WTC11 (cell line): ENCODE measurements around the gene TATDN3. TPM values are rescaled to one million over a fixed set of nuclear protein-coding genes. Genes with fewer than 3 reads are reported as not detected.
A peak's percentile ranks its signal among the peaks of the same experiment; 100 is the strongest.

Experiments used
- ATAC-seq: fragments of 200-7000 bp; cut with Tn5 transposase; 2 replicates; pipeline ENCODE4 v1.10.0; 2021; ENCODE audit warnings: mild to moderate bottlenecking, moderate library complexity
- CTCF ChIA-PET: fragments of 300-600 bp; sonication (Branson Sonifier 250); formaldehyde crosslinking; loops from one replicate; lab custom pipeline; 2021; ENCODE audit warnings: antibody characterized with exemption; lab: Charles Lee
- POLR2A ChIA-PET: fragments of 350-600 bp; sonication (Branson Sonifier 250); formaldehyde crosslinking; loops from one replicate; lab custom pipeline; 2021; ENCODE audit warnings: antibody characterized with exemption; lab: Charles Lee
- DNase-seq: peaks from one replicate; pipeline ENCODE4 v3.0.0; 2021; ENCODE audit warnings: low spot score
- H3K27ac Mint-ChIP-seq: 2 replicates; pipeline ENCODE4 v1.8.0; 2021; ENCODE audit warnings: mixed read lengths
- H3K27me3 Mint-ChIP-seq: 2 replicates; pipeline ENCODE4 v1.8.0; 2021; ENCODE audit warnings: low read depth, mild to moderate bottlenecking, moderate library complexity, mixed read lengths
- H3K36me3 Mint-ChIP-seq: 2 replicates; pipeline ENCODE4 v1.8.0; 2021; ENCODE audit warnings: mixed read lengths
- H3K4me1 Mint-ChIP-seq: 2 replicates; pipeline ENCODE4 v1.8.0; 2022; ENCODE audit warnings: mixed read lengths
- H3K4me3 Mint-ChIP-seq: 2 replicates; pipeline ENCODE4 v1.8.0; 2021; ENCODE audit warnings: mild to moderate bottlenecking, moderate library complexity, mixed read lengths
- H3K9me3 Mint-ChIP-seq: 2 replicates; pipeline ENCODE4 v1.8.0; 2021; ENCODE audit warnings: mixed read lengths
- CREM ChIP-seq: sonication (generic); formaldehyde crosslinking; IDR thresholded peaks from 2 replicates; pipeline ENCODE4 v1.8.1; 2022; ENCODE audit warnings: mild to moderate bottlenecking, missing genetic modification reagents, moderate library complexity
- FOXP1 ChIP-seq: sonication (generic); formaldehyde crosslinking; IDR thresholded peaks from 2 replicates; pipeline ENCODE4 v1.8.0; 2022; ENCODE audit warnings: missing genetic modification reagents, mild to moderate bottlenecking, moderate library complexity, borderline replicate concordance
- NR2C2 ChIP-seq: sonication (generic); formaldehyde crosslinking; IDR thresholded peaks from 2 replicates; pipeline ENCODE4 v1.8.0; 2022; ENCODE audit warnings: mild to moderate bottlenecking, missing genetic modification reagents
- TEAD1 ChIP-seq: sonication (generic); formaldehyde crosslinking; IDR thresholded peaks from 2 replicates; pipeline ENCODE4 v1.8.0; 2022; ENCODE audit warnings: mild to moderate bottlenecking, missing genetic modification reagents
- TP53 ChIP-seq: sonication (generic); formaldehyde crosslinking; IDR thresholded peaks from 2 replicates; pipeline ENCODE4 v1.8.1; 2023; ENCODE audit warnings: mild to moderate bottlenecking, missing genetic modification reagents
- ZNF121 ChIP-seq: sonication (generic); formaldehyde crosslinking; IDR thresholded peaks from 2 replicates; pipeline ENCODE4 v1.8.0; 2023; ENCODE audit warnings: missing genetic modification reagents
- ZNF138 ChIP-seq: sonication (generic); formaldehyde crosslinking; conservative IDR thresholded peaks from 2 replicates; pipeline ENCODE4 v1.8.1; 2022; ENCODE audit warnings: mild to moderate bottlenecking, moderate library complexity, missing genetic modification reagents
- ZNF219 ChIP-seq: sonication (generic); formaldehyde crosslinking; IDR thresholded peaks from 2 replicates; pipeline ENCODE4 v1.8.0; 2023; ENCODE audit warnings: missing genetic modification reagents, mild to moderate bottlenecking, borderline replicate concordance
- ZNF396 ChIP-seq: fragments of 250-450 bp; sonication (Bioruptor Pico); IDR thresholded peaks from 2 replicates; pipeline ENCODE4 v1.8.0; 2021; ENCODE audit warnings: mild to moderate bottlenecking, moderate library complexity, borderline replicate concordance
- ZNF671 ChIP-seq: fragments of 250-450 bp; sonication (Bioruptor Pico); IDR thresholded peaks from 2 replicates; pipeline ENCODE4 v1.8.0; 2021; ENCODE audit warnings: mild to moderate bottlenecking
- total RNA-seq: library from RNA; stranded (reverse); gene quantifications from 3 replicates; pipeline ENCODE4 v1.2.3, GENCODE V29; 2021
- TF ChIP-seq, protein P1 (sequence below): sonication (generic); formaldehyde crosslinking; IDR thresholded peaks from 2 replicates; pipeline ENCODE4 v1.8.1; 2023; ENCODE audit warnings: mild to moderate bottlenecking, missing genetic modification reagents, moderate library complexity
- TF ChIP-seq, protein P2 (sequence below): fragments of 250-450 bp; sonication (Bioruptor Pico); conservative IDR thresholded peaks from 2 replicates; pipeline ENCODE4 v1.9.0; 2021; ENCODE audit warnings: mild to moderate bottlenecking
- TF ChIP-seq, protein P3 (sequence below): fragments of 250-450 bp; sonication (Bioruptor Pico); IDR thresholded peaks from 2 replicates; pipeline ENCODE4 v1.9.0; 2021; ENCODE audit warnings: moderate library complexity, mild to moderate bottlenecking, inconsistent platforms, borderline replicate concordance
- TF ChIP-seq, protein P4 (sequence below): sonication (generic); formaldehyde crosslinking; IDR thresholded peaks from 2 replicates; pipeline ENCODE4 v1.8.1; 2022; ENCODE audit warnings: low read depth, mild to moderate bottlenecking, moderate library complexity, missing genetic modification reagents, borderline replicate concordance
- TF ChIP-seq, protein P5 (sequence below): sonication (generic); formaldehyde crosslinking; conservative IDR thresholded peaks from 2 replicates; pipeline ENCODE4 v1.8.1; 2022; ENCODE audit warnings: mild to moderate bottlenecking, missing genetic modification reagents

The TATDN3 gene
- total RNA-seq, 1 experiment from 2014 or later: 19.3 TPM

DNA sequence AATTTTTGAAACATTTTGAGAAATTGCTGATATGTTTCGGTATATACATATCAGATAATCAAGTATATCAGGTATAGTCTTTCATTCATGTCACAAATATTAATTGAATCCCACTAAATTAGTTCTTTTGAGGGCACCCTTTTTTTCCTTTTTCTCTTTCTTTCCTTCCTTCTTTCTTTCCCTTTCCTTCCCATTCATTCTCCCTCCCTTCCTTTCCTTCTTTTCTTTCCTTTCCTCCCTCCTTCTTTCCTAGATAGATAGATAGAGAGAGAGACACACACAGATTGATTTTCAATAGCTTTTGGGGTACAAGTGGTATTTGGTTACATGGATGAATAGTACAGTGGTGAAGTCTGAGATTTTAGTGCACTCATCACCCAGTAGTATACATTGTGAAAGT lies 5.8 kb upstream of the TATDN3 start:
- TF ChIP-seq, protein P1, sequence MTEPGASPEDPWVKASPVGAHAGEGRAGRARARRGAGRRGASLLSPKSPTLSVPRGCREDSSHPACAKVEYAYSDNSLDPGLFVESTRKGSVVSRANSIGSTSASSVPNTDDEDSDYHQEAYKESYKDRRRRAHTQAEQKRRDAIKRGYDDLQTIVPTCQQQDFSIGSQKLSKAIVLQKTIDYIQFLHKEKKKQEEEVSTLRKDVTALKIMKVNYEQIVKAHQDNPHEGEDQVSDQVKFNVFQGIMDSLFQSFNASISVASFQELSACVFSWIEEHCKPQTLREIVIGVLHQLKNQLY (CRISPR knock-in tag): no peak
- no peak for TF ChIP-seq ZNF396
- TF ChIP-seq TEAD1 (CRISPR knock-in tag): no peak
- Mint-ChIP-seq H3K4me3 (no peak overlapping the region), H3K9me3 (peaks cover 5% of the 10 kb centered on the region), H3K4me1 (peaks cover 9% of the 10 kb centered on the region), H3K27ac (no peak overlapping the region), H3K36me3 (peaks cover 56% of the 10 kb centered on the region), H3K27me3 (no peaks in the 10 kb centered on the region)
- ChIA-PET POLR2A (no interaction called here), CTCF (interaction anchor here (1.7 kb wide), 1 partner anchor 36 kb away, joined by 6 read pairs; no protein-coding TSS in a partner anchor)
- no peak for ATAC-seq
- no peak for DNase-seq

DNA sequence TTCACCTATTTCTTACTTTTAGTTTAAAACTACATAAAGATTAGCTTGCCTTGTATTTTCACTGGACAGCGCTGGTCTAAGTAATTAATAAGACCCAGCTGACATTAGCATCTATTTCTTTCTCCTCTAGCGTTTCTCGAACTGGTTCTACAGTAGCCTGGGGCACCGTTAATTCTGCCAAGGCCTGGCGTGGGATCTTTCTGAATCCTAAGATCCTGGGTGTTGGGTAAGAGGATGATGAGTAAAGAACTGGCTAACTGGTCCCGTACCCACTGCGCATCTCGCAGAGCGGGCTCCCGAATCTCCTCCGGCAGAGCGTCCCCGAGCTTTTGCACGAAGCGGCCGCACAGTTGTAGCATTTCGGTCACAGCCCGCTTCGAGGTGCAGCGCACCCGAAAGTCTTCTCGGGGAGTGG lies 426 bp upstream of the TATDN3 start:
- peak; percentile 59 for ATAC-seq
- POLR2A ChIA-PET: interaction anchor here (0.6 to 1.7 kb wide), 2 partner anchors 67 to 270 kb away, joined by 3 to 5 read pairs; partner anchors contain the start of gene FLVCR1
- peaks cover 28% of the 10 kb centered on the region for H3K4me1 Mint-ChIP-seq

DNA sequence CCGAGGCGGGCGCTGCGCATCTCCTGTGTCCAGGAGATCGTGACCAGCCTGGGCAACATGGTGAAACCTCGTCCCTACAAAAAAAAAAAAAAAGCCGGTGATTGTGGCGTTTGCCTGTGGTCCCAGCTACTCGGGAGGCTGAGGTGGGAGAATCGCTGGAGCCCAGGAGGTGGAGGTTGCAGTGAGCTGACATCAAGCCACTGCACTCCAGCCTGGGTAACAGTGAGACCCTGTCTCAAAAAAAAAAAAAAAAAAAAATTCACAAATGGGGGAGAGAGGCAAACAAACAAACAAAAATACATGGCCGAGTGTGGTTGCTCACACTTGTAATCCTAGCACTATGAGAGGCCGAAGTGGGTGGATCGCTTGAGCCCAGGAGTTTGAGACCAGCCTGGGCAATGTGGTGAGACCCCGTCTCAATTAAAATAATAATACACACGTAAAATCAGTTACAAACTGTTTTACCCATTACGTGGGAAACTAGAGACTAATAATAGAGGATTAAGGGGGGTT lies 758 bp downstream of the TATDN3 start:
- no peaks in the 10 kb centered on the region for H3K9me3 Mint-ChIP-seq
- peaks cover 25% of the 10 kb centered on the region for H3K36me3 Mint-ChIP-seq
- ATAC-seq (no peak), DNase-seq (no peak)
- ChIA-PET POLR2A (interaction anchor here (0.6 to 1.7 kb wide), 5 partner anchors 48 to 378 kb away, joined by 3 to 5 read pairs (median 4); partner anchors contain the start of gene FLVCR1), CTCF (interaction anchor here (0.7 to 1.8 kb wide), 2 partner anchors 43 to 1759 kb away, joined by 3 to 8 read pairs; partner anchors contain the start of gene PTPN14)
- H3K4me3 Mint-ChIP-seq: peak overlapping the region; percentile 100
- H3K4me1 Mint-ChIP-seq: peaks cover 28% of the 10 kb centered on the region
- peak overlapping the region; percentile 99 for H3K27ac Mint-ChIP-seq
- TF ChIP-seq, protein P2, sequence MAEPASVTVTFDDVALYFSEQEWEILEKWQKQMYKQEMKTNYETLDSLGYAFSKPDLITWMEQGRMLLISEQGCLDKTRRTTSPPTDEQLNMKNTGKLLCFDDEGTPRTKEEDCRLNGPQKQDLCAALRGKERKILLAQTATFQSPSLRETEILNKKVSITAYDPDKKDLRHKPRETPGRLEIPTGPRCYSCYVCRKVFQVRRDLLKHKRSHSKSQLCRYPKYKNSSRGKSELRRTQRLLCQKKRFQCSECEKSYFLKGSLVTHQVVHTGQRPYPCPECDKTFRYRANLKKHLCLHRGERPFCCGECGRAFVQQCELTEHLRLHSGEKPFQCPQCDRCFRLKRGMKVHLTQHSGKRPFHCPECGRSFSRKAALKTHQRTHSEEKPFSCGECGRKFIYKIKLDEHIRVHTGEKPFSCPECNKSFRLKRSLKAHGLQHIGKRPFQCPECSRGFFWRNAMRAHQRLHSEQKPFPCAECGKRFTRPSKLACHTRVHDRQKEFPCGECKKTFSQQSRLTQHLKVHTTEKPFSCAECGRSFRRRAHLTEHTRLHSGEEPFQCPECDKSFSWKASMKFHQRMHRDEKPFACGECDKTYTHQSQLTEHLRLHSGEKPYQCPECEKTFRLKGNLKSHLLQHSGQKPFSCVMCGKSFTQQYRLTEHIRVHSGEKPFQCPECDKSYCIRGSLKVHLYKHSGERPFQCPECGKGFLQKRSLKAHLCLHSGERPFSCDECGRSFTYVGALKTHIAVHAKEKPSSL: no peak
- 0 out of 2 replicates have a peak, but pooled peaks have one; percentile 27 for TF ChIP-seq ZNF121
- no peak for TF ChIP-seq TP53 (CRISPR knock-in tag)
- TF ChIP-seq ZNF138 (CRISPR knock-in tag): no peak
- no peak for TF ChIP-seq CREM (CRISPR knock-in tag)
- no peaks in the 10 kb centered on the region for H3K27me3 Mint-ChIP-seq

More for the DNA sequence above, 426 bp upstream of the TATDN3 start:
- H3K27ac Mint-ChIP-seq: peak overlapping the region; percentile 99
- TF ChIP-seq FOXP1 (CRISPR knock-in tag) (no peak), ZNF219 (CRISPR knock-in tag) (no peak), NR2C2 (no peak), ZNF121 (peak; percentile 97), ZNF671 (CRISPR knock-in tag) (no peak)
- TF ChIP-seq, protein P3, sequence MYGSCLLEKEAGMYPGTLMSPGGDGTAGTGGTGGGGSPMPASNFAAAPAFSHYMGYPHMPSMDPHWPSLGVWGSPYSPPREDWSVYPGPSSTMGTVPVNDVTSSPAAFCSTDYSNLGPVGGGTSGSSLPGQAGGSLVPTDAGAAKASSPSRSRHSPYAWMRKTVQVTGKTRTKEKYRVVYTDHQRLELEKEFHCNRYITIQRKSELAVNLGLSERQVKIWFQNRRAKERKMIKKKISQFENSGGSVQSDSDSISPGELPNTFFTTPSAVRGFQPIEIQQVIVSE: no peak
- TF ChIP-seq, protein P4, sequence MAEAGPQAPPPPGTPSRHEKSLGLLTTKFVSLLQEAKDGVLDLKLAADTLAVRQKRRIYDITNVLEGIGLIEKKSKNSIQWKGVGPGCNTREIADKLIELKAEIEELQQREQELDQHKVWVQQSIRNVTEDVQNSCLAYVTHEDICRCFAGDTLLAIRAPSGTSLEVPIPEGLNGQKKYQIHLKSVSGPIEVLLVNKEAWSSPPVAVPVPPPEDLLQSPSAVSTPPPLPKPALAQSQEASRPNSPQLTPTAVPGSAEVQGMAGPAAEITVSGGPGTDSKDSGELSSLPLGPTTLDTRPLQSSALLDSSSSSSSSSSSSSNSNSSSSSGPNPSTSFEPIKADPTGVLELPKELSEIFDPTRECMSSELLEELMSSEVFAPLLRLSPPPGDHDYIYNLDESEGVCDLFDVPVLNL (CRISPR knock-in tag): no peak
- TF ChIP-seq, protein P5, sequence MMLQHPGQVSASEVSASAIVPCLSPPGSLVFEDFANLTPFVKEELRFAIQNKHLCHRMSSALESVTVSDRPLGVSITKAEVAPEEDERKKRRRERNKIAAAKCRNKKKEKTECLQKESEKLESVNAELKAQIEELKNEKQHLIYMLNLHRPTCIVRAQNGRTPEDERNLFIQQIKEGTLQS (CRISPR knock-in tag): no peak
- TF ChIP-seq, all 79 proteins: peak for 1
- CTCF ChIA-PET: interaction anchor here (0.9 to 1.8 kb wide), 4 partner anchors 24 to 183 kb away, joined by 3 to 8 read pairs (median 4); partner anchors contain the start of gene ATF3
- Mint-ChIP-seq H3K36me3 (peaks cover 31% of the 10 kb centered on the region), H3K4me3 (peak overlapping the region; percentile 100), H3K9me3 (no peaks in the 10 kb centered on the region), H3K27me3 (no peaks in the 10 kb centered on the region)
- no peak for DNase-seq
